Vagina (tissue), 2 donors: ENCODE results near the gene P3H2.

ENCODE experiments used
- CTCF ChIP-seq, 3 experiments: fragments of 450-650 bp in 2 of 3; fragments of 200-600 bp in 1 of 3; sonication (generic) in 1 of 3; IDR thresholded peaks; one replicate each; pipeline ENCODE4 v1.5.1; 2017 to 2019; ENCODE audit warnings: antibody characterized with exemption in 3 of 3, mild to moderate bottlenecking in 2 of 3, moderate library complexity in 2 of 3
- POLR2A ChIP-seq, 2 donors: fragments of 450-650 bp; IDR thresholded peaks; one replicate each; pipeline ENCODE4 v1.6.1; 2017; ENCODE audit warnings: antibody characterized with exemption in 2 of 2, mild to moderate bottlenecking in 2 of 2, moderate library complexity in 2 of 2
- POLR2AphosphoS5 ChIP-seq, 2 donors: sonication (generic); formaldehyde crosslinking; IDR thresholded peaks; one replicate each; pipeline ENCODE4 v1.9.0; 2017; ENCODE audit warnings: antibody characterized with exemption in 2 of 2, mild to moderate bottlenecking in 2 of 2, low read depth in 1 of 2; ENCODE audit not compliant: insufficient read depth in 1 of 2

GRCh38 chr3:190036631-190037030 lies 84.1 kb downstream of the P3H2 start:
- no peak for TF ChIP-seq POLR2AphosphoS5 (IDR thresholded peaks at IDR 0.05; ENCODE audit: insufficient read depth in 1 of 2, low read depth in 1 of 2)
- TF ChIP-seq POLR2A (IDR thresholded peaks at IDR 0.05) = no peak
- no peak for TF ChIP-seq CTCF (IDR thresholded peaks at IDR 0.05)
